Upper lobe of right lung (tissue), 1 donor: ENCODE measurements around the gene CMTM4. TPM values are rescaled to one million over a fixed set of nuclear protein-coding genes. Genes with fewer than 3 reads are reported as not detected.
"Not testable (repeated sequence)": the region's sequence is repeated elsewhere in the genome, so short reads cannot be mapped to it uniquely, and the experiment has no call there.

Experiments used
- ATAC-seq: fragments of 200-7000 bp; cut with Tn5 transposase; one replicate; pipeline ENCODE4 v1.9.1; 2020; ENCODE audit warnings: mild to moderate bottlenecking, moderate library complexity
- DNase-seq: peaks from one replicate; pipeline ENCODE4 v3.0.0-alpha.2; 2020
- H3K27ac ChIP-seq: fragments of 200-600 bp; one replicate; pipeline ENCODE4 v1.8.0; 2022
- H3K27me3 ChIP-seq: fragments of 200-600 bp; one replicate; pipeline ENCODE4 v1.8.0; 2022; ENCODE audit warnings: mild to moderate bottlenecking
- H3K36me3 ChIP-seq: fragments of 200-600 bp; one replicate; pipeline ENCODE4 v1.8.0; 2022
- H3K4me1 ChIP-seq: fragments of 200-600 bp; one replicate; pipeline ENCODE4 v1.8.0; 2022
- H3K4me3 ChIP-seq: fragments of 200-600 bp; one replicate; pipeline ENCODE4 v1.8.0; 2022; ENCODE audit warnings: mild to moderate bottlenecking
- H3K9me3 ChIP-seq: fragments of 200-600 bp; one replicate; pipeline ENCODE4 v1.8.0; 2022
- intact Hi-C: fragments of 100-400 bp; cut with DNase I; formaldehyde crosslinking; loops from one replicate; pipeline ENCODE4 v1.11.0; 2022
- total RNA-seq: library from RNA; stranded (reverse); fragmentation: NEBNext Ultra II Directional; extraction: Animal tissue kit (Norgen Biotek cat#: 25700); gene quantifications from one replicate; pipeline ENCODE4 v1.2.1, GENCODE V29; 2021
- TF ChIP-seq, protein P1 (sequence below): fragments of 200-600 bp; IDR thresholded peaks from one replicate; pipeline ENCODE4 v1.8.0; 2022; ENCODE audit warnings: antibody characterized with exemption
- donor health status: DM: no; HTN: yes; CAD: no; lungs with severe emphysema.

The CMTM4 gene
- total RNA-seq, 1 donor from 2014 or later, result 58.0 TPM

DNA sequence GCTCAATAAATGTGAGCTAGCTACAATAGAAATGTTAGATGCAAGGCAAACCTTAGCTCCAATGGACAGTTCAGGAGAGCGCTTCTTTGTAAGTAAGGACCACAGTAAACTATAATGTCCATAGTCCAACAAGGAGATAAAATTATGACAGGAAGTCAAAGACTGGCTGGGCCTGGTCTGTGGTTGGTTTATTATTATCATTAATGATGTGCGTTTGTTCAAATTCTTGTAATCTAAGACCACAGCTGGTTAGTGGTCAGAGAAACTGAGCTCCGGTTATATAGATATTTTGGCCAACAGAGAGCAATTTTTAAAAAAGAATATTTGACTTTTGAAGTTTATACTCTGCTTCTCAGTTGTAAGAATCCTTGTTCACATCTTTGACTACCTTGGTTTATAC is 122.0 kb downstream of the CMTM4 start:
- ATAC-seq (no peak), DNase-seq (no peak)
- intact Hi-C loops, result no loop called here
- Histone ChIP-seq H3K27me3 (no peaks in the 10 kb centered on the region), H3K36me3 (no peaks in the 10 kb centered on the region), H3K27ac (no peak overlapping the region), H3K9me3 (no peaks in the 10 kb centered on the region), H3K4me3 (no peak overlapping the region), H3K4me1 (peaks cover 10% of the 10 kb centered on the region)
- TF ChIP-seq, protein P1, sequence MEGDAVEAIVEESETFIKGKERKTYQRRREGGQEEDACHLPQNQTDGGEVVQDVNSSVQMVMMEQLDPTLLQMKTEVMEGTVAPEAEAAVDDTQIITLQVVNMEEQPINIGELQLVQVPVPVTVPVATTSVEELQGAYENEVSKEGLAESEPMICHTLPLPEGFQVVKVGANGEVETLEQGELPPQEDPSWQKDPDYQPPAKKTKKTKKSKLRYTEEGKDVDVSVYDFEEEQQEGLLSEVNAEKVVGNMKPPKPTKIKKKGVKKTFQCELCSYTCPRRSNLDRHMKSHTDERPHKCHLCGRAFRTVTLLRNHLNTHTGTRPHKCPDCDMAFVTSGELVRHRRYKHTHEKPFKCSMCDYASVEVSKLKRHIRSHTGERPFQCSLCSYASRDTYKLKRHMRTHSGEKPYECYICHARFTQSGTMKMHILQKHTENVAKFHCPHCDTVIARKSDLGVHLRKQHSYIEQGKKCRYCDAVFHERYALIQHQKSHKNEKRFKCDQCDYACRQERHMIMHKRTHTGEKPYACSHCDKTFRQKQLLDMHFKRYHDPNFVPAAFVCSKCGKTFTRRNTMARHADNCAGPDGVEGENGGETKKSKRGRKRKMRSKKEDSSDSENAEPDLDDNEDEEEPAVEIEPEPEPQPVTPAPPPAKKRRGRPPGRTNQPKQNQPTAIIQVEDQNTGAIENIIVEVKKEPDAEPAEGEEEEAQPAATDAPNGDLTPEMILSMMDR, result no peak

DNA sequence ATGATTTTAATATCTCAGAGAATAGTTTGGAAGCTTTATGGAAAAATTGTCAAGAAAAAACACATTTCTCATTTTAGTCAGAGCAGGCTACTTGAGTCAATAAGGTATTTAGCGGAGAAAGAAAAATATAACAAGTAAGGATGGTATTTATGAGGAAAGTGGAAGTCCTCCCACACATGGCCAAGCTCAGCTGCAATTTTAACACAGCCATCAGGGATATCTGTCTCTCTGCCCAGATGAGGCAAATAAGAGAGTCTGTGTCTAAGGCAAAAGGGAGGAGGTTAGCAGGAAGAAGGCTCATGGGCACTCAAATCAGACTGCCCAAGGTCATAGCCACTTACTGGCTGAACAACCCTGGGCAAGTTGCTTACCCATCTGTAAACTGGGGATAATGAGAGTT is 122.5 kb downstream of the CMTM4 start:
- Histone ChIP-seq H3K9me3 (no peaks in the 10 kb centered on the region), H3K4me3 (no peak overlapping the region), H3K4me1 (peaks cover 6% of the 10 kb centered on the region), H3K27me3 (no peaks in the 10 kb centered on the region), H3K36me3 (no peaks in the 10 kb centered on the region), H3K27ac (no peak overlapping the region)
- intact Hi-C loops, result no loop called here
- TF ChIP-seq, protein P1, result no peak
- DNase-seq (no peak), ATAC-seq (peak; percentile 22)

DNA sequence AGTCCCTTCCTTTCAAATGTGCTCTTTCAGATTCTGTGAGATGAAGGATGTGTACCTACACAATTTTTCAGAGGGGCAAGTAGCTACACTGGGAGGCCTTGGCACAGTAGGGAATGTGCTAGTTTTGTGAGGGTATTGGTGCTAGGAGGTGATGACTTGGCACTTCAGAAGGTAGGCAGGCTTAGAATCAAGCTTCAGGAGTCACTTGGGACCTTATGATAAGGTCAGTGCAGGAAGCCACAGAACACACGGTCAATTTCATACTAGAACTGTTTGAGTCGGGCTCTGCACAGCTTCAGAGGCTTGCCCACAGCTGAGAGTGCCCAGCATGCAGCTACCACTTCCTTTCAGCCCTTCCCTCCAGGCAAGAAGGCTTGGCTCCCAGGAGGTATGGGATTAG is 124.2 kb downstream of the CMTM4 start:
- H3K9me3 ChIP-seq, result no peaks in the 10 kb centered on the region
- TF ChIP-seq, protein P1, result no peak
- H3K4me3 ChIP-seq, result no peak overlapping the region
- no peaks in the 10 kb centered on the region for H3K27me3 ChIP-seq
- H3K4me1 ChIP-seq, result no peaks in the 10 kb centered on the region
- DNase-seq, result no peak
- H3K27ac ChIP-seq, result no peak overlapping the region
- intact Hi-C loops, result no loop called here
- peak; percentile 11 for ATAC-seq
- peaks cover under 1% of the 10 kb centered on the region for H3K36me3 ChIP-seq

DNA sequence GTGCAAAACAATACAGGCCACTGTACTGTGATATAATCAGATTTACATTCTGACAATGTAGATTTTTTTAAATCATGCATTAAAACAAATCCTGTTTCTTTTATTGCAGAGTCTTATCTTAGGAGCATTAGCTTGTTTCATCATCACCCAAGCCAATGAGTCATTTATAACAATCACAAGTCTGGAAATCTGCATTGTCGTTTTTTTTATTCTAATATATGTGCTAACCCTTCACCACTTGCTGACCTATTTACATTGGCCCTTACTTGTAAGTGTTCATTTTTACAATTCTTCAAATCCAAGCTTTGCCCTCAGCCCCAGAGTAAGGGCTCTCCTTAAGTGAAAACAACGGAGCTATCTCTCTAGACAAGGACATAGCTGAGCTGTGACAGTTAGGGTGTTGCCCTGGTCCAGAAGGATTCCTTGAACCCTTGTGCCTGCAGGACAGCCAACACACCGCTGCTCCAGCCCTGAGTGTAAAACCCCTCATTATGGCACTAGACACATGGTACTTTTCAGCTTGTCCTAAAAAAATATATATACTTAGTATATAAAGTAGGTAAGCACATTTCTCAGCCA is 126.6 kb downstream of the CMTM4 start:
- TF ChIP-seq, protein P1, result no peak
- Histone ChIP-seq H3K9me3 (no peaks in the 10 kb centered on the region), H3K36me3 (peaks cover 24% of the 10 kb centered on the region), H3K27me3 (no peaks in the 10 kb centered on the region), H3K27ac (no peak overlapping the region), H3K4me3 (no peak overlapping the region), H3K4me1 (no peaks in the 10 kb centered on the region)
- intact Hi-C loops, result no loop called here
- ATAC-seq (peak; percentile 63), DNase-seq (no peak)

DNA sequence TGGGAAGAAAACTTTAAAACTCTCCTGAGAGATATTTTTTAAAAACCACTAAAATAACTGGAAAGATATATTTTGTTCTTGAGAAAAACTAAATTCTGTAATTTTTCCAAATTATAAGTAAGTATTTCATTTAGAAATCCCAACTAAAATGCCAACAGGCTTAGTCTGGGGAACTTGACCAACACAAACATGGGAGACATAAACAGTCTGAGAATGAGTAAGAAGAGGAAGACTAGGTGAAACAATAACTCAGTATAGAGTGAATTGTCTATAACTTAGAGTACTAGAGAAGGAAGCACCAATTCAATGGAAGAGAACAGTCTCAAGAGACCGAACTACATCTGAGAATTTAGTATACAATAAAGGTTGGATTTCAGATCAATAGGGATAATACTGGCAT is 127.4 kb downstream of the CMTM4 start:
- H3K36me3 ChIP-seq, result peaks cover 31% of the 10 kb centered on the region
- H3K4me1 ChIP-seq, result no peaks in the 10 kb centered on the region
- no peaks in the 10 kb centered on the region for H3K27me3 ChIP-seq
- intact Hi-C loops, result no loop called here
- ATAC-seq, result no peak
- H3K4me3 ChIP-seq, result no peak overlapping the region
- no peak overlapping the region for H3K27ac ChIP-seq
- TF ChIP-seq, protein P1, result no peak
- no peaks in the 10 kb centered on the region for H3K9me3 ChIP-seq
- DNase-seq, result no peak

DNA sequence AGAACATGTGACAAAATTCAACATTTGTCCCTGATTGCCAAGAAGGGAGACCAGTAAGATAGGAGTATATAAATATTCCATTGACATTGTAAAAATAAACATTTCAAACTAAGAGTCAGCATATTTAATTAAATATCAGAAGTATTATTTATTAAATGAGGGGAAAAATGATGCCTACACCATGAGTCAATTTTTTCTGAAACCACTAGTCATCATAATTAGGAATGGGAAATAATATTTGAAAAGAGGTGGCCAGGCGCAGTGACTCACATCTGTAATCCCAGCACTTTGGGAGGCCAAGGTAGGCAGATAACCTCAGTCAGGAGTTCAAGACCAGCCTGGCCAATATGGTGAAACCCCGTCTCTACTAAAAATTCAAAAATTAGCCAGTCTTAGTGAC is 128.2 kb downstream of the CMTM4 start:
- intact Hi-C loops, result no loop called here
- no peak for ATAC-seq
- TF ChIP-seq, protein P1, result no peak

DNA sequence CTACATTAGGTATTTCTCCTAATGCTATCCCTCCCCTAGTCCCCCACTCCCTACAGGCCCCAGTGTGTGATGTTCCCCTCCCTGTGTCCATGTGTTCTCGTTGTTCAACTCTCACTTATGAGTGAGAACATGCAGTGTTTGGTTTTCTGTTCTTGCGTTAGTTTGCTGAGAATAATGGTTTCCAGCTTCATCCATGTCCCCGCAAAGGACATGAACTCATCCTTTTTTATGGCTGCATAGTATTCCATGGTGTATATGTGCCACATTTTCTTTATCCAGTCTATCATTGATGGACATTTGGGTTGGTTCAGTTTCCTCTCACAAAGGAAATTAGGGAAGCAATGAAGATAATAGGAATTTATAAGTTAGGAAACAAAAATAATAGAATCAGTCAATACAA is 129.3 kb downstream of the CMTM4 start:
- H3K9me3 ChIP-seq, DNase-seq, H3K4me3 ChIP-seq, intact Hi-C loops, ATAC-seq, H3K4me1 ChIP-seq, H3K27ac ChIP-seq, H3K27me3 ChIP-seq: not testable (repeated sequence)
- peaks cover 38% of the 10 kb centered on the region for H3K36me3 ChIP-seq

More for the DNA sequence above, 128.2 kb downstream of the CMTM4 start:
- no peaks in the 10 kb centered on the region for H3K9me3 ChIP-seq
- no peaks in the 10 kb centered on the region for H3K4me1 ChIP-seq
- H3K4me3 ChIP-seq, result no peak overlapping the region
- peaks cover 35% of the 10 kb centered on the region for H3K36me3 ChIP-seq
- H3K27ac ChIP-seq, result no peak overlapping the region
- no peak for DNase-seq
- no peaks in the 10 kb centered on the region for H3K27me3 ChIP-seq
